NOMO-1 treated with dmso at 0.1 percent for 144 hours (cell line): ENCODE results near the gene AKTIP.
A peak's percentile ranks its signal among the peaks of the same experiment; 100 is the strongest.
"Not testable (repeated sequence)": the region's sequence is repeated elsewhere in the genome, so short reads cannot be mapped to it uniquely, and the experiment has no call there.

ENCODE experiments used
- DNase-seq: peaks from one replicate; lab custom pipeline; 2025; ENCODE audit not compliant: unreplicated experiment; lab: John Stamatoyannopoulos, UW

Gene AKTIP

DNA sequence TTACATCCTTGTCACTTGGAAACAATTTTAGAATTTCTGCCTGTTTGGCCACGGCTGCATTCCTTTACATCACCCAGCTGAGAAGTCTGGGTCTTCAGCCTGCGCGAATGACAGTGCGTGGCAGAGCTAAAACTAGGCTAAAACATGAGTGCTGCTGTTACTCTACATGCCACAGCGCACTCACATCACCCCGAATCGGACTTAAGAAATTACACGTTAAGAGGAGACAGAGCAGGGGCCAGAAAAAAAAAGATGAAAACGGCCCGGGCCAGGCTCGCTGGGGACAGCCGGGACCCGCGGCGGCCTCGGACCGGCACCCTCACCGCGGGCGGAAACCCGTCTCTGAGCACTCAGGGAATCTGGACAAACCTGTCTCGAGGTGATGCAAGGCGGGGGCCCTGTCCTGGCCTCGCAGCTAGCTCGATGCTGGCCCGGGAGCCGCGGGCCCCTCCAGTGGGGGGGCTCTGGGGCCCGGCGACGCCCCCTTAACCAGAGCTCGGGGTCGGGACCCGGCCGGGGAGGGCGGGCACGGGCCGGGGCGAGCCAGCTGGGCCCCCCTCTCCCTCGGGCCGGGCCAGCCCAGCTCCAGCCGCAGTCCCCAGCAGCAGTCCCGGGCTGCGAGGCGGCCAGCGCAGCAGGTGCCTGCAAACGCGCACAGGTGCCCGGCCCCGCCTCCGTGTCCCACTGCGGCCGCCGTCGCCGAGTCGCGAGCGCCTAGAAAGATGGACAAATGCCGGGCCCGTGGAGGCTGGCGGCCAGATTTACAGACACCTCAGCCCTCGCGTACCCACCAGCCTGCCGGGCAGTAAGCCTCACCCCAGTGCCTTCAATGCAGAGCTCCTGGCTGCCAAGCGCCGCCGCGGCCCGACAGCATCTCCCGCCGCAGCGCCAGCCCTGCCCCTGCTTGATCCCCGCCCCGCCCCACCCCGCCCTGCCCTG is at the start of gene AKTIP:
Gene AKTIP, minus strand, starts transcription at position 879 of the 939 bp plus-strand sequence. CDS start 2,950 bp downstream, outside the sequence.
- DNase-seq = peak; percentile 63

DNA sequence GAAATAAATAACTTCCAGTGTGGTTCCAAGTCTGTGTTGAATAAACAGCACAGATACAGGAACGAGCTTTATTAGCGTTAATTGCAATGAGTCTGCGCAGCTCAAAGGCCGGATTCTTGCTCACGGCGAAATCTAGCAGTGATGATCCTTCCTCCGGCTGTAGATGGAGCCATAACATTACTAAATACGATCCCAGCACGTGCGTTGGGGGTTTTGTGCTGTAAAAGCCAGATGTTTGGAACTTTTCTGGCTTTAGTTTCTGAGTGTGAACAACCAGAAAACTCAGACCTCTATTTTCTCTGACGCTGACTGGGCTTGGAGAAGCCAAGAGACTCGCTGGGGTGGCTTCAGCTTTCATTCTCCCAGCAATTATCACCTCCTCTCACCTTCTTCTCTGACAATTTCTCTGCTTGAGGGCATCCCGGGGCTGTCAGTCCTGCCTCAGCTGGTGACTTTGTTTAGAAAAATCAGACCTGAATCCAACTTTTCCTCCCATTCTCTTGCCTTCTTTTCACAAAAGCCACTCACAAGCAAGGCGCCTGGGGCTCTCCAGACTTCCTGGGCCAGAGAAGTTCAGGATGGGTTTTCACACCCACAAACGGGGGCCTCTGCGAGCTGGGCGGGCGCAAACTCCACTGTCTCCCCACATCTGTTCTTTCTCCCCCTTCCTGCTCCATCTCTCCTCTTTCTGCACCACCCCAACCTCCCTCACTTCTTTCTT is 47.1 kb upstream of the AKTIP start:
- peak; percentile 61 for DNase-seq

DNA sequence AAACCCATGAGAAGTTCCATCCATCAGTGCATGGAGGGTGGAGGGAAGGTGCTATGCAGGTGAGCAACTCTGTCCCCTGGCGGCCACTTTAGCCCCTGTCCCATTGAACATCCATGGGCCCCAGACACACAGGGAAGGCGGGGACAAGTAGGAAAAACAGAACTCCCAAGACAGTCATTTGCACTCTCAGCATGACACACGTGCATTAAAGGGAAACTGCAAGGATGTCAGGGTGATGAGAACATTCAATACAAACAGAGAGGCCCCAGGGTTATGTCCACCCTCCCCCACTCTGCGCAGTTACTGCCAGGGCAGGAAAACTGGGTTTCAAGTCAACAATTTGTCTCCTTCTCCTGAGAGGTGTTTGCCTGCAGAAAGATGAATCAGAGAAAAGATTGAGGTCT is 44.0 kb upstream of the AKTIP start:
- DNase-seq = no peak

GRCh38 chr16:53545433-53545832 is 42.4 kb upstream of the AKTIP start:
- peak; percentile 8 for DNase-seq

DNA sequence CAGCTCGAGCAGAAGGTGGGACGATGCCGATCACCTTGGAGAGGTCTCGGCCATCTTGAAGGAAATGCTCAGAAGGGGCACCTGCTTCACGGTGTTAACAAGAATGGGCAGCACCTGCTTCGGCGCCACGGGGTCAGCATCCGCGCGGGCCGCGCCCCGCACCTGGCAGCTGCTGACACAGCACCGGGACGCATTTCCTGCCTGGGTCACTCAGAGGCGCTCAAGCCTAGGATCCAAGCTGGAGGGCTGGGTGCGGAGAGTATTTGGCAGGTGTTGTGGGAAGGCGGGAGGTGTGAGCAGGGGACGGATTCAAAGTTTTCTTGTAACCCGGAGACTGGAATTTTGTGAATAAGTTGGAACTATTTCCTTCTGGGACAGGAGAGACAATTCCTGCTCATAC is 39.3 kb upstream of the AKTIP start:
- DNase-seq = no peak

DNA sequence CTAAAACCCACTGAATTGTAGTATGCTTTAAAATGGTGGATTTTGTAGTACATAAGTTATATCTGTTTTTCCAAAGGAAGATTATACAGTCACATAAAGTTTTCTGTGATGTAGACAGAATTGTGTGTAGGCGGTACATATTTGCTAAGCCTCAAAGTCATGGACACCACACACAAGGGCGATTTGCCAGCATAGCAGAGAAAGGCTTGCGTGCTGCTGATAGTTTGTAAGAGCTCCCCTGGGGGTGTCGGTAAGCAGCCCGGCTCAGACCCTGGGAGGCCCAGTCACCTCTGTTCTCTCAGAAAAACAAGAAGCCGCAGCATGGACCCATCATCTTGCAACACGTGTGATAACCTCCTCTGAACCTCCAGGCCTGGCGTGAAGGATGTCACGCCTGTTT is 38.3 kb upstream of the AKTIP start:
- no peak for DNase-seq

GRCh38 chr16:53539759-53540718 is 37.0 kb upstream of the AKTIP start:
- DNase-seq = not testable (repeated sequence)

GRCh38 chr16:53539346-53539745 is 36.3 kb upstream of the AKTIP start:
- not testable (repeated sequence) for DNase-seq

DNA sequence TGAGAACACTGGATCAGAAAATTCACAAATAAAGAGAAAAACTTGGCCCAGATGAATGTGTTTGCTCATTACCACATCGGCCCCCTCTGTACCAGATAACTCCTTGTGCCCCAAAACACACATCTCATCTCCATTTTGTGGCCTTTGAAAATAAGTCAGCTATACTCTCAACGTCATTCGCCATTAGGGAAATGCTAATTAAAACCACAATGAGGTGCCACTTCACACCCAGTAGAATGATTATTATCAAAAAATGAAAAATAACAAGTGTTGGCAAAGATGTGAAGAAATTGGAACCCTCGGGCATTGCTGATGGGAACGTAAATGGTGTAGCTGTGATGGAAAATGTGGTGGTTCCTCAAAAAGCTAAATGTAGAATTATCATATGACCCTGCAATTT is 34.6 kb upstream of the AKTIP start:
- DNase-seq = no peak

- DNase-seq = no peak
Measured at GRCh38 chr16:53534206-53534605, 31.2 kb upstream of the AKTIP start.

GRCh38 chr16:53530741-53531140 is 27.7 kb upstream of the AKTIP start:
- no peak for DNase-seq

DNA sequence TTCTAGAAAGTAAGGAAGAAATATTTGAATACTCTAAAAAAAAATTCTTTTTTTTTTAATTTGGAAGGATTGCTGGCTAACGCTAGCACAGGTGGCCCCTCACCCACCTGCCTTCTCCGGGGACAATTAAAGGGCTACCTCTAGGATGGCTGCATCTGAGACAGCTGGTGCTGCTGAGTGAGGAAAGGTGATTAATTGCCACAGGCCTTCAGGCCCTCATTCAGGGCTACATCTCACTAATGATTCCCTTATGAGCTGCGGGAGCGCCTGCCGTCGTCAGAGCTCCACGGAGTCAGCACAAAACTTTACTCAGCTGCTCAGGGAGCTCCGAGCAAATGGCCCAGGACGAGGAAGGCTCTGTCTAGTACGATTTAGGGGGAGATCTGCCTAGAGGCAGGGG is 27.0 kb upstream of the AKTIP start:
- no peak for DNase-seq

- no peak for DNase-seq
Measured at GRCh38 chr16:53529513-53529912, 26.5 kb upstream of the AKTIP start.

GRCh38 chr16:53528797-53529196 is 25.8 kb upstream of the AKTIP start:
- DNase-seq = no peak

GRCh38 chr16:53523971-53524548 is 21.1 kb upstream of the AKTIP start:
- no peak for DNase-seq

DNA sequence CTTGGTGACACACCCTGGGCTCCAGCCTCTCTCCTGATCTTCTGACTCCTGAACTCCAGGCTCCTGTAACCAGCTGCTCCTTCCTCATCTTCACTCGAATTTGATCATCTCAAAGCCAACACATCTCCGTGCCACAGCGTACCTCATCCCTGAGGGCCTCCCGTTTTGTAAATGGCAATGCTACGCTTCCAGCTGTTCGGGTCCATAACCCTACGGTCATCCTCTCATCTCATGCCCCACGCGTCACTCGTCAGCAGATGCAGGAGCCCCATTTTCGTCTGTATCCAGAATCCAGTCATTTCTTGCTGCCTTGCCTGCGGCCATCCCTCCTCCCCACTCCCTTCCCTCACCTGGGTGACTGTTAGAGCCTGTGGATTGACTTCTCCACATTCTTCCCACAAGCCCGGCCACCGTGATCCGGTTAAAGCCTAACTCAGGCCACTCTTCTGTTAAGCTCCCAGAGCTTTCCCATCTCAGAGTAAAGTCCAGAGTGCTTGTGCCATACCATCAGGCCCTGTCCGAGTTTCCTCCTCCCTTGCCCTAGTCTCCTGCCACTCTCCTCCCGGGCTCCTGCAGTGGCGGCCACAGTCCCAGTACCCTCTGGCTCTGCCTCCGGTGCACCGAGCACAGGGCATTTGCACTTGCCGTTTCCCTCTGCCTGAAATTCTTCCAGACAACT is 20.3 kb upstream of the AKTIP start:
- DNase-seq = no peak

- no peak for DNase-seq
Measured at GRCh38 chr16:53519417-53520091, 16.5 kb upstream of the AKTIP start.

GRCh38 chr16:53518550-53519416 is 15.8 kb upstream of the AKTIP start:
- DNase-seq = peak; percentile 72

DNA sequence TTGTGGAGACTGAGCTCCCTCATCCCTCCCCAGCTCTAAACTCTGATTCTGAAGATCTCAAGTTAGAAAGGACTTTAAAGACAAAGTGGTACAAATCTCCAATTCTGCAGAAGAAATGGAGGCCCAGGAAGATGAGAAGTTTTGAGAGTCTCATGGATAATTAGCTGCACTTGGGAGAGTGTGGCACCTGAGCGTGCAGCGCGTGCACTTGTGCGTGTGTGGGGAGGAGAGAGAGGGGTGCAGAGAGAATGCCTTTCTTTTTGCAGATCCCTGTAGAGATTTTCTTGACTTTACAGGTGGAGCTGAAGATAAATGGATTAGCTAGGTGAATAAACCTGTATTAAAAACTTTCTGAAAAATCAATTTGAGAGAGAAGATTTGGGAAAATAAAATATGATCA is 14.8 kb upstream of the AKTIP start:
- DNase-seq = no peak
